HG02763 (cell line): ENCODE data around the gene GLCE.
"Not testable (repeated sequence)": the region's sequence is repeated elsewhere in the genome, so short reads cannot be mapped to it uniquely, and the experiment has no call there.

ENCODE experiments used
- ATAC-seq: cut with Tn5 transposase; IDR thresholded peaks from one replicate; pipeline ENCODE4 v1.9.1; 2021; ENCODE audit warnings: mild to moderate bottlenecking, moderate library complexity; ENCODE audit not compliant: unreplicated experiment

Gene GLCE

GRCh38 chr15:69158843-69159240 lies 1.6 kb upstream of the GLCE start:
- ATAC-seq: no peak

GRCh38 chr15:69159805-69160140 lies 662 bp upstream of the GLCE start:
- ATAC-seq: no peak

GRCh38 chr15:69161079-69161877 lies 843 bp downstream of the GLCE start:
- ATAC-seq: no peak

GRCh38 chr15:69161878-69162213 lies 1.4 kb downstream of the GLCE start:
- no peak for ATAC-seq

- no peak for ATAC-seq
These were observed 2.8 kb downstream of the GLCE start for GRCh38 chr15:69163141-69163669.

- no peak for ATAC-seq
These were observed 4.6 kb downstream of the GLCE start for GRCh38 chr15:69164807-69165636.

GRCh38 chr15:69165637-69166025 lies 5.2 kb downstream of the GLCE start:
- no peak for ATAC-seq

GRCh38 chr15:69167218-69167846 lies 6.9 kb downstream of the GLCE start:
- ATAC-seq: no peak

- ATAC-seq: not testable (repeated sequence)
These were observed 7.9 kb downstream of the GLCE start for GRCh38 chr15:69168361-69168760.

GRCh38 chr15:69169540-69169939 lies 9.1 kb downstream of the GLCE start:
- ATAC-seq: not testable (repeated sequence)

- ATAC-seq: no peak
These were observed 10.2 kb downstream of the GLCE start for GRCh38 chr15:69170597-69170996.

GRCh38 chr15:69172847-69173246 lies 12.4 kb downstream of the GLCE start:
- no peak for ATAC-seq

GRCh38 chr15:69175536-69175935 lies 15.1 kb downstream of the GLCE start:
- no peak for ATAC-seq

GRCh38 chr15:69181424-69181823 lies 21.0 kb downstream of the GLCE start:
- ATAC-seq: no peak

- no peak for ATAC-seq
These were observed 24.8 kb downstream of the GLCE start for GRCh38 chr15:69185216-69185615.

GRCh38 chr15:69185706-69186105 lies 25.3 kb downstream of the GLCE start:
- no peak for ATAC-seq

- ATAC-seq: no peak
These were observed 28.7 kb downstream of the GLCE start for GRCh38 chr15:69189157-69189556.

- no peak for ATAC-seq
These were observed 29.7 kb downstream of the GLCE start for GRCh38 chr15:69190091-69190490.

GRCh38 chr15:69190504-69190903 lies 30.1 kb downstream of the GLCE start:
- no peak for ATAC-seq

GRCh38 chr15:69194025-69194827 lies 33.8 kb downstream of the GLCE start:
- no peak for ATAC-seq

- ATAC-seq: no peak
These were observed 34.4 kb downstream of the GLCE start for GRCh38 chr15:69194854-69195253.
